ENCODE measurements around the gene UGCG. TPM values are rescaled to one million over a fixed set of nuclear protein-coding genes. Genes with fewer than 3 reads are reported as not detected.

The UGCG gene
- total and polyA plus RNA-seq, 9 of the 15 experiments (the other 6 are each of a cell fraction or from before 2014, with no cell fraction given): 20.0 to 40.3 (median 29.2) TPM

DNA sequence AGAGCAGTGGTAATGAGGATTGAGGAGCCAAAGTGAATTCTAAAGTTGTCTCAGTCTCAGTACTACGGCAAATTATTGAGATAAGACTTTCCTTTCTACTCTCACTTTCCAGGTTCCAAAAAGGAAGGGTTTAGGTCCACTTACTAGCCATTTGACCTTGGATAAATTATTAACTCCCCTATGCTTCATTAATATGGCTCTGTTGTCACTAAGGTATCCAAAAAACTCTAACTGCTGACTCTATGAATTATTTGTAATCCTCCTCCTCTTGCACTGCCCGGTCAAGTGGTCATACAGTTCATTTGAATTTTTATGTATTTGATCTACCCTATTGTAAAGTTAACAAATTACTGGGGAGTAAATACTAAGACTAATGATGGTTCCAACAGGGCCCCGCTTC, 17.7 kb upstream of the UGCG start:
- intact Hi-C loops (cut with micrococcal nuclease) (no loop called here), in situ Hi-C loops (cut with MboI) (no loop called here)
- WGBS (ENCODE audit: insufficient coverage, low coverage, missing lambda C conversion rate): 64% methylated on average over 3 of the region's 3 CpGs
- TF ChIP-seq ZNF282 (CRISPR knock-in tag; IDR thresholded peaks at IDR 0.05) (no peak), HDAC6 (IDR thresholded peaks at IDR 0.05; ENCODE audit: low read depth, low read length) (no peak), RAD51 (IDR thresholded peaks at IDR 0.05; ENCODE audit: borderline replicate concordance, low read depth) (no peak), ZBTB8A (IDR thresholded peaks at IDR 0.05; ENCODE audit: partially characterized antibody) (no peak), ZNF23 (CRISPR knock-in tag; IDR thresholded peaks at IDR 0.05) (no peak), ZNF668 (CRISPR knock-in tag; IDR thresholded peaks at IDR 0.05) (no peak), ZFP30 (CRISPR knock-in tag; IDR thresholded peaks at IDR 0.05; ENCODE audit: borderline replicate concordance) (no peak), DPF2 (IDR thresholded peaks at IDR 0.05) (no peak), TAF1 (IDR thresholded peaks at IDR 0.05; ENCODE audit: control insufficient read depth, extremely low read depth, insufficient read depth, low read length, severe bottlenecking) (no peak), STAT5B (CRISPR knock-in tag; IDR thresholded peaks at IDR 0.05) (no peak), BDP1 (IDR thresholded peaks at IDR 0.05; ENCODE audit: insufficient read depth, insufficient read length) (no peak), TAF9B (IDR thresholded peaks at IDR 0.05; ENCODE audit: partially characterized antibody) (no peak), GABPB2 (CRISPR knock-in tag; conservative IDR thresholded peaks at IDR 0.05) (no peak)
- TF ChIP-seq, protein P1, sequence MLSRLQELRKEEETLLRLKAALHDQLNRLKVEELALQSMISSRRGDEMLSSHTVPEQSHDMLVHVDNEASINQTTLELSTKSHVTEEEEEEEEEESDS (CRISPR knock-in tag; IDR thresholded peaks at IDR 0.05): no peak
- TF ChIP-seq, protein P2, sequence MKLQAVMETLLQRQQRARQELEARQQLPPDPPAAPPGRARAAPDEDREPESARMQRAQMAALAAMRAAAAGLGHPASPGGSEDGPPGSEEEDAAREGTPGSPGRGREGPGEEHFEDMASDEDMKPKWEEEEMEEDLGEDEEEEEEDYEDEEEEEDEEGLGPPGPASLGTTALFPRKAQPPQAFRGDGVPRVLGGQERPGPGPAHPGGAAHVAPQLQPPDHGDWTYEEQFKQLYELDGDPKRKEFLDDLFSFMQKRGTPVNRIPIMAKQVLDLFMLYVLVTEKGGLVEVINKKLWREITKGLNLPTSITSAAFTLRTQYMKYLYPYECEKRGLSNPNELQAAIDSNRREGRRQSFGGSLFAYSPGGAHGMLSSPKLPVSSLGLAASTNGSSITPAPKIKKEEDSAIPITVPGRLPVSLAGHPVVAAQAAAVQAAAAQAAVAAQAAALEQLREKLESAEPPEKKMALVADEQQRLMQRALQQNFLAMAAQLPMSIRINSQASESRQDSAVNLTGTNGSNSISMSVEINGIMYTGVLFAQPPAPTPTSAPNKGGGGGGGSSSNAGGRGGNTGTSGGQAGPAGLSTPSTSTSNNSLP (IDR thresholded peaks at IDR 0.05; ENCODE audit: borderline replicate concordance, low read depth, low read length): no peak
- TF ChIP-seq, protein P3, sequence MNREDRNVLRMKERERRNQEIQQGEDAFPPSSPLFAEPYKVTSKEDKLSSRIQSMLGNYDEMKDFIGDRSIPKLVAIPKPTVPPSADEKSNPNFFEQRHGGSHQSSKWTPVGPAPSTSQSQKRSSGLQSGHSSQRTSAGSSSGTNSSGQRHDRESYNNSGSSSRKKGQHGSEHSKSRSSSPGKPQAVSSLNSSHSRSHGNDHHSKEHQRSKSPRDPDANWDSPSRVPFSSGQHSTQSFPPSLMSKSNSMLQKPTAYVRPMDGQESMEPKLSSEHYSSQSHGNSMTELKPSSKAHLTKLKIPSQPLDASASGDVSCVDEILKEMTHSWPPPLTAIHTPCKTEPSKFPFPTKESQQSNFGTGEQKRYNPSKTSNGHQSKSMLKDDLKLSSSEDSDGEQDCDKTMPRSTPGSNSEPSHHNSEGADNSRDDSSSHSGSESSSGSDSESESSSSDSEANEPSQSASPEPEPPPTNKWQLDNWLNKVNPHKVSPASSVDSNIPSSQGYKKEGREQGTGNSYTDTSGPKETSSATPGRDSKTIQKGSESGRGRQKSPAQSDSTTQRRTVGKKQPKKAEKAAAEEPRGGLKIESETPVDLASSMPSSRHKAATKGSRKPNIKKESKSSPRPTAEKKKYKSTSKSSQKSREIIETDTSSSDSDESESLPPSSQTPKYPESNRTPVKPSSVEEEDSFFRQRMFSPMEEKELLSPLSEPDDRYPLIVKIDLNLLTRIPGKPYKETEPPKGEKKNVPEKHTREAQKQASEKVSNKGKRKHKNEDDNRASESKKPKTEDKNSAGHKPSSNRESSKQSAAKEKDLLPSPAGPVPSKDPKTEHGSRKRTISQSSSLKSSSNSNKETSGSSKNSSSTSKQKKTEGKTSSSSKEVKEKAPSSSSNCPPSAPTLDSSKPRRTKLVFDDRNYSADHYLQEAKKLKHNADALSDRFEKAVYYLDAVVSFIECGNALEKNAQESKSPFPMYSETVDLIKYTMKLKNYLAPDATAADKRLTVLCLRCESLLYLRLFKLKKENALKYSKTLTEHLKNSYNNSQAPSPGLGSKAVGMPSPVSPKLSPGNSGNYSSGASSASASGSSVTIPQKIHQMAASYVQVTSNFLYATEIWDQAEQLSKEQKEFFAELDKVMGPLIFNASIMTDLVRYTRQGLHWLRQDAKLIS (CRISPR knock-in tag; IDR thresholded peaks at IDR 0.05): no peak
- TF ChIP-seq, protein P4, sequence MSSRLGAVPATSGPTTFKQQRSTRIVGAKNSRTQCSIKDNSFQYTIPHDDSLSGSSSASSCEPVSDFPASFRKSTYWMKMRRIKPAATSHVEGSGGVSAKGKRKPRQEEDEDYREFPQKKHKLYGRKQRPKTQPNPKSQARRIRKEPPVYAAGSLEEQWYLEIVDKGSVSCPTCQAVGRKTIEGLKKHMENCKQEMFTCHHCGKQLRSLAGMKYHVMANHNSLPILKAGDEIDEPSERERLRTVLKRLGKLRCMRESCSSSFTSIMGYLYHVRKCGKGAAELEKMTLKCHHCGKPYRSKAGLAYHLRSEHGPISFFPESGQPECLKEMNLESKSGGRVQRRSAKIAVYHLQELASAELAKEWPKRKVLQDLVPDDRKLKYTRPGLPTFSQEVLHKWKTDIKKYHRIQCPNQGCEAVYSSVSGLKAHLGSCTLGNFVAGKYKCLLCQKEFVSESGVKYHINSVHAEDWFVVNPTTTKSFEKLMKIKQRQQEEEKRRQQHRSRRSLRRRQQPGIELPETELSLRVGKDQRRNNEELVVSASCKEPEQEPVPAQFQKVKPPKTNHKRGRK (tag; IDR thresholded peaks at IDR 0.05): no peak

More for the DNA sequence above, 17.7 kb upstream of the UGCG start:
- peaks cover 3% of the 10 kb centered on the region; the same call in 1 of the 2 replicates for H3K9me3 ChIP-seq (replicated peaks; ENCODE audit: control insufficient read depth, insufficient read depth, low read depth, low read length)
- POLR2A ChIA-PET: no interaction called here
- no peaks in the 10 kb centered on the region; a peak in 1 of 5 replicates for H3K4me1 ChIP-seq (replicated peaks in 1 of 2; ENCODE audit: control insufficient read depth in 2 of 2, insufficient read depth in 2 of 2, low read length in 2 of 2)
- FAIRE-seq (no peak), DNase-seq (ENCODE audit: extremely low read depth in 1 of 4, low spot score in 3 of 4) (no peak), ATAC-seq (no peak)
- no peaks in the 10 kb centered on the region for H3K27me3 ChIP-seq (ENCODE audit: control insufficient read depth in 2 of 2, insufficient read depth in 2 of 2, low read length in 2 of 2)
- no peaks in the 10 kb centered on the region for H3K36me3 ChIP-seq (ENCODE audit: control insufficient read depth, insufficient read depth, low read length)
- no peak overlapping the region for H3K27ac ChIP-seq (ENCODE audit: extremely low read depth, low read depth, low read length)
- no TSS peak for BruUV-seq (replicated peaks)
- no peaks in the 10 kb centered on the region for H3K79me2 ChIP-seq (ENCODE audit: control insufficient read depth, insufficient read depth, low read length)
- H3K9me1 ChIP-seq (ENCODE audit: control insufficient read depth, insufficient read depth, low read length): no peaks in the 10 kb centered on the region
- CTCF ChIA-PET (ENCODE audit: low intra/inter-chr PET ratio): no interaction called here
- H2AFZ ChIP-seq (ENCODE audit: low read depth, low read length): no peak overlapping the region; the same call in 1 of the 2 replicates
- no peak overlapping the region for H3K9ac ChIP-seq (ENCODE audit: insufficient read depth in 1 of 2, low read depth in 2 of 2, low read length in 2 of 2)
- no peak overlapping the region for H3K4me2 ChIP-seq (ENCODE audit: insufficient read depth, low read length)
- H3K4me3 ChIP-seq: no peak overlapping the region
- no peaks in the 10 kb centered on the region for H4K20me1 ChIP-seq (replicated peaks; ENCODE audit: control insufficient read depth, insufficient read depth, low read length)
